ENCODE results near the gene PCDH20. TPM values are rescaled to one million over a fixed set of nuclear protein-coding genes. Genes with fewer than 3 reads are reported as not detected.
A peak's percentile ranks its signal among the peaks of the same experiment; 100 is the strongest.

PCDH20 gene
- total RNA-seq, 4 donors from 2014 or later, result 0.21 to 2.0 (median 0.48) TPM

DNA sequence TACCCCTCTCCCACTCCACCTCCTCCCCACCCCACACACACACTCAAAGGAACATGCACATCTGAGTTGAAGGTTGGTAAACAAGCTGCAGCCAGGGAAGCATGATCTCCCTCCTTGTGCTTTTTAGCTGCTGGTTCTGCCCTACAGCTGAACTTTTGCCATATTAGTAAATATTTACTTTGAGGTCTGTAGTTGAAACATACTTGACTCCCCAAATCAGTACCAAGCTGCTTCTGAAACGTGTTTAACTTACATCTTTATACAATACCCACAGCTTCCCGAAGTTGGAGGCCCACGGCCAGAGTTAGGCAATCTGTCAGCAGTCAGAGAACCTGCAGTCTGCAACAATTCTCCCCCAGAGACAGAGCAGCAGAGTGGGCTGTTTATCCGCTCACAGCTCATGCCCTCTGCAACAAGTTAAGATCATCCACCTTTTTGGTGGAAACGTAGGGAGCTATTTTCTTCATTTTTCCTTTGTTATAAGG, 1.5 kb upstream of the PCDH20 start:
- TF ChIP-seq POLR2A (IDR thresholded peaks at IDR 0.05) (no peak), EP300 (IDR thresholded peaks at IDR 0.05) (no peak)
- TF ChIP-seq, protein P1, sequence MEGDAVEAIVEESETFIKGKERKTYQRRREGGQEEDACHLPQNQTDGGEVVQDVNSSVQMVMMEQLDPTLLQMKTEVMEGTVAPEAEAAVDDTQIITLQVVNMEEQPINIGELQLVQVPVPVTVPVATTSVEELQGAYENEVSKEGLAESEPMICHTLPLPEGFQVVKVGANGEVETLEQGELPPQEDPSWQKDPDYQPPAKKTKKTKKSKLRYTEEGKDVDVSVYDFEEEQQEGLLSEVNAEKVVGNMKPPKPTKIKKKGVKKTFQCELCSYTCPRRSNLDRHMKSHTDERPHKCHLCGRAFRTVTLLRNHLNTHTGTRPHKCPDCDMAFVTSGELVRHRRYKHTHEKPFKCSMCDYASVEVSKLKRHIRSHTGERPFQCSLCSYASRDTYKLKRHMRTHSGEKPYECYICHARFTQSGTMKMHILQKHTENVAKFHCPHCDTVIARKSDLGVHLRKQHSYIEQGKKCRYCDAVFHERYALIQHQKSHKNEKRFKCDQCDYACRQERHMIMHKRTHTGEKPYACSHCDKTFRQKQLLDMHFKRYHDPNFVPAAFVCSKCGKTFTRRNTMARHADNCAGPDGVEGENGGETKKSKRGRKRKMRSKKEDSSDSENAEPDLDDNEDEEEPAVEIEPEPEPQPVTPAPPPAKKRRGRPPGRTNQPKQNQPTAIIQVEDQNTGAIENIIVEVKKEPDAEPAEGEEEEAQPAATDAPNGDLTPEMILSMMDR (IDR thresholded peaks at IDR 0.05), result no peak
- no peak overlapping the region for H3K4me3 ChIP-seq
- no peak for DNase-seq (ENCODE audit: low spot score in 2 of 2)
- H3K27ac ChIP-seq, result no peak overlapping the region
- 38 to 51% methylated on average over 5 of the region's 5 CpGs for WGBS, 2 donors
- H3K9me3 ChIP-seq, result no peaks in the 10 kb centered on the region
- peaks cover 0 to 18% of the 10 kb centered on the region in 2 donors for H3K27me3 ChIP-seq
- no peaks in the 10 kb centered on the region for H3K36me3 ChIP-seq
- H3K4me1 ChIP-seq, result peaks cover 0 to 25% (median 0%) of the 10 kb centered on the region in 4 donors

DNA sequence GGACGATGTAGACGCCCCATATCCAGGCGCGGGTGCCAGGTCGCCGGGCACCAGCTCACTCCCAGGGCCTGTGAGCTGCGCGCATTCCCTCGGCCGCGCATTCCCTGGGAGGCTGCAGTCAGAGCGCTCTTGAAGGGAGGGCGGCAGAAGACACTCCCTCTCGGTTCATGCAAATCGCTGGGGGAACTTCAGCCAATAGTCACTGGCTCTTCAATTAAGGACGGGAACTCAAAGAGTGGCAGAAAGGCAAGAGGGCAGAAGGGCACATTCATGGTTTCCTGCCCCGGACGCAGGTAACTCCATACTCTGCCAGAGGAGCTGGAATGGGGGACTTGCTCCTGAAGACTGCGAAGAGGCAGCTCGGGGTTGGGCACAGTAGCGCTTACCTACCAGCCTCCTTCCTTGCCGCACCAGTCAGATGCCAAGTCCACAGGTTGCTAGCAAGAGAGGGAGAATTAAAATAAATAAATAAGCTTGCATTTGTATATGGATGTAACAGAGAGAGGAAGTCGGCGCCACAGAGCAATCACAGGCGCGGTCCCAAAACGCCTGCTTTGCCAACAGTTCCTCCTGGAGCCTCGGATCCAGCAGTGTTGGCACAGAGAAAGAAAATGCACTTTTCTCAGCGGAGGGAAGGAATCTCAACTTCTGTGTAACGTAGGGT, 459 bp downstream of the PCDH20 start:
- Histone ChIP-seq H3K4me1 (peaks cover 0 to 25% (median 0%) of the 10 kb centered on the region in 4 donors), H3K27me3 (peaks cover 0 to 18% of the 10 kb centered on the region in 2 donors), H3K36me3 (no peaks in the 10 kb centered on the region), H3K9me3 (no peaks in the 10 kb centered on the region), H3K4me3 (peak overlapping the region in 3 of 4 donors; percentile 28 to 41 (median 35)), H3K27ac (no peak overlapping the region)
- TF ChIP-seq POLR2A (IDR thresholded peaks at IDR 0.05) (no peak), EP300 (IDR thresholded peaks at IDR 0.05) (no peak)
- TF ChIP-seq, protein P1 (IDR thresholded peaks at IDR 0.05), result no peak
- no peak for DNase-seq (ENCODE audit: low spot score in 2 of 2)
- 13 to 15% methylated on average over 25 to 26 of the region's 30 CpGs for WGBS, 2 donors

GRCh38 chr13:61414686-61415057, 977 bp downstream of the PCDH20 start:
- Histone ChIP-seq H3K4me1 (peaks cover 0 to 25% (median 0%) of the 10 kb centered on the region in 4 donors), H3K9me3 (no peaks in the 10 kb centered on the region), H3K27me3 (peaks cover 0 to 18% of the 10 kb centered on the region in 2 donors), H3K4me3 (peak overlapping the region in 3 of 4 donors; percentile 28 to 41 (median 35)), H3K36me3 (no peaks in the 10 kb centered on the region), H3K27ac (no peak overlapping the region)
- 1 to 3% methylated on average over 16 of the region's 16 CpGs for WGBS, 2 donors
- no peak for DNase-seq (ENCODE audit: low spot score in 2 of 2)
- TF ChIP-seq EP300 (IDR thresholded peaks at IDR 0.05), result no peak
- TF ChIP-seq, protein P1 (IDR thresholded peaks at IDR 0.05), result no peak
- TF ChIP-seq POLR2A (IDR thresholded peaks at IDR 0.05), result no peak

DNA sequence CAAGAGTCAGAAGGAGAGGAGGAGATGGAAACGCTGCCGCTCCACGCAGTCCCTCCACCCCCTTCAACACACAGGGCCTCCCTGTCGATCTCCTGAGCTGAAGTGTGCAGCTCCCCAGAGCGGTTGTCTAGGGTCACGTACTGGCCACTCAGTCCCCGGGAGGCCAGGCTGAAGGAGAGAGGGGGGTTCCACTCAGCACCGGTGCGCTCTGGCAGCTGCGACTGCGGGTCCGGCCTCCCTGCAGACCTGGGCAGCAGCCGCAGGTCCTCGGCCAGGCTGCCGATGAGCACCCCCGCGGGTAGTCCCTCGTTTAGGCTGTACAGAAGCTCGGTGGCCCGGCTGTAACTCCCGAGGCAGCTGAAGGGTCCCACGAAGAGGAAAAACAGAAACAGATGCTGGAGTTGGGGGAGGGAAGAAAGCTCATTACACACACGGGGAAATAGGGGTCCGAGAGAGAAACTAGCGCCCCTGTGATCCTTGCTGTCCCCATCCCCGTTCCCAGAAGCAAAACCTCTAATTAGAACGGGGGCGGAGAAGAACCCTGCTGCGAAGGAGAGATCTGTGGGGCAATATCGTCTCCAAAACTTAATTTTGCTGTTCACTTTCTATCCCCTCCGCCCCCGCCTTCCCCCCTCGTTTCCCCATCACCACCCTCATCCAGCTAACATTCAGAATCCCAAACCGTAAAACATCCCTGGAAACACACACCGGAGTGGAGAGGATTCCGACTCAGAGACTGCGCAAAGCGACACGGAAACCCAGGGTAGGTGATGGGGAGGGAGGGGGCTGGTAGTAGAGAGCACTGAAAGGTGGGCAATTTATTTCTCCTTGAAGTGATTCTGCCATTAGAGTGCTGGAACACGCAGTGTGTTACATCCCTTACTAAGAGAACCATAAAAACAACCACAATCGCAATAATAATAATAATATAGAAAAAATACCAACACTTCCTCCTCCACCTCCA, 1.8 kb downstream of the PCDH20 start:
- Histone ChIP-seq H3K9me3 (no peaks in the 10 kb centered on the region), H3K27me3 (peaks cover 0 to 18% of the 10 kb centered on the region in 2 donors), H3K27ac (no peak overlapping the region), H3K4me1 (peaks cover 0 to 25% (median 0%) of the 10 kb centered on the region in 4 donors), H3K36me3 (no peaks in the 10 kb centered on the region), H3K4me3 (peak overlapping the region in 3 of 4 donors; percentile 28 to 41 (median 35))
- no peak for DNase-seq (ENCODE audit: low spot score in 2 of 2)
- TF ChIP-seq EP300 (IDR thresholded peaks at IDR 0.05) (no peak), POLR2A (IDR thresholded peaks at IDR 0.05) (no peak)
- TF ChIP-seq, protein P1 (IDR thresholded peaks at IDR 0.05), result no peak
- 4 to 5% methylated on average over 38 to 39 of the region's 41 CpGs for WGBS, 2 donors

Measured in tibial nerve (tissue), 4 donors.